Activated naive CD4-positive, alpha-beta T cell treated with anti-CD3 and anti-CD28 coated beads, Interleukin-2, amount 50 U/mL, for 24 hours (primary cell): ENCODE measurements around the gene RP9.
A peak's percentile ranks its signal among the peaks of the same experiment; 100 is the strongest.

Source experiments
- H3K27ac Mint-ChIP-seq: one replicate; pipeline ENCODE4 v1.8.0; 2021; ENCODE audit warnings: mild to moderate bottlenecking, mixed read lengths
- H3K27me3 Mint-ChIP-seq: one replicate; pipeline ENCODE4 v1.8.0; 2021; ENCODE audit warnings: mixed read lengths
- H3K36me3 Mint-ChIP-seq: one replicate; pipeline ENCODE4 v1.8.0; 2021; ENCODE audit warnings: mixed read lengths
- H3K4me1 Mint-ChIP-seq: one replicate; pipeline ENCODE4 v1.8.0; 2021; ENCODE audit warnings: mixed read lengths
- H3K4me3 Mint-ChIP-seq: one replicate; pipeline ENCODE4 v1.8.0; 2021; ENCODE audit warnings: mild to moderate bottlenecking, mixed read lengths
- H3K9me3 Mint-ChIP-seq: one replicate; pipeline ENCODE4 v1.8.0; 2021; ENCODE audit warnings: mixed read lengths

The RP9 gene

DNA sequence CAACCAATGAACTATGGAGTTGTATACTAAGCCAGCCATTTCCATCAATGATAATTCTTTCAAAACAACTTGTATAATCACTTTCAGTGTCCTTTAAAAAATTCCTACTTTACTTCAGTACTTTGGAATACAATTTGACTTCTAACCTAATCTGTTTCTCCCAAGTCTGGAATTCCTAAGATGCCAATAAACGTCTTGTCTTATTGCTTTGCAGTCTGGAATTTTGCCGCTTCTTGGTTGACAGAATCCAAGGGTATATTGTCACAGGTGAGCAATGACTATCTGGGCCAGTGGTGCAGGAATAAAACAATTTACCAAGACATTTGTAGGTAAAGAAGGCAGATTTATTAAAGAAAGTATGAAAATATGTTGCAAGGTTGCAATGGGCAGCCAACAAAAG lies 21.8 kb downstream of the RP9 start:
- no peaks in the 10 kb centered on the region for H3K4me1 Mint-ChIP-seq
- no peaks in the 10 kb centered on the region for H3K36me3 Mint-ChIP-seq
- no peaks in the 10 kb centered on the region for H3K9me3 Mint-ChIP-seq
- H3K4me3 Mint-ChIP-seq, result no peak overlapping the region
- no peak overlapping the region for H3K27ac Mint-ChIP-seq
- H3K27me3 Mint-ChIP-seq, result no peaks in the 10 kb centered on the region

DNA sequence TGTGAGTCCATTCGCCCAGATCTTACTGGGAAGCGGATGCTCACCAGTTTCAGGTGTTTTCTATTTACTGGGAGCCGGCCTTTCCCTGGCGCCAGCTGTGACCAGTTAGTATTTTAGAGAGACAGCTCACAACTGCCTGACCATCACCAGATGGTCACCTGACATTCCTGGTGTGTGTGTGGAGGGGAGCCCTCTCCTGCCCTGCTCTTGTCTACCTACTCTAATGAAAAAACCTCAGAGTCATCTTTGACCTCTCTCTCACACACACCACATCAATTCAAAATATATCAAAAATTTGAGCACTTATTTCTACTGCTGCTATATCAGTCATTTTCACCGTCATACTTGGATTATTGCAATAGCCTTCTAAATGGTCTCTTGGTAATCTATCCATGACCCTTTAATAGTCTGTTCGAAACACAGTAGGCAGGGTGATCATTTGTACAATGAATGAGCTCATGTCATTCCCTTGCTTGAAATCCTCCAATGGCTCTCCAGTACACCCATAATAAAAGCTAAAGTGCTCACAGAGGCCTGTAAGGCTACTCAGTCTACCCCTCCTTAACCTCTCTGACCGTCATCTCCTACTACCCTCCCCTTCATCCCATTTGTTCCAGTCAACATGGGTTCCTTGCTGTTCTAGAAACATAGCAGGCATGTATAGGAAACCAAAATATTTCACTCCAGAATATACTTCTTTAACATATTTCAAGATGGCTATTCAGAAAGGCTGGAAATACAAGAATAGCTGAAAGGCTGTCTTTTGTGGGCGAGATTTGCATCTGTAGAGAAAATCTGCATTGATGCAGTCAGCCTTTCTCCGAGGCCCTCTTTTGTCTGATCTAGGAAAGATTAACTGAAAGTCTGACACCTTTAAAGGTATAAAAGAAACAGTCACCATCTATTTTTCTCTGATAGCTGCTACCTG lies 29.2 kb downstream of the RP9 start:
- Mint-ChIP-seq H3K27ac (peak overlapping the region; percentile 26), H3K9me3 (no peaks in the 10 kb centered on the region), H3K4me3 (no peak overlapping the region), H3K27me3 (no peaks in the 10 kb centered on the region), H3K36me3 (no peaks in the 10 kb centered on the region), H3K4me1 (peaks cover 9% of the 10 kb centered on the region)

DNA sequence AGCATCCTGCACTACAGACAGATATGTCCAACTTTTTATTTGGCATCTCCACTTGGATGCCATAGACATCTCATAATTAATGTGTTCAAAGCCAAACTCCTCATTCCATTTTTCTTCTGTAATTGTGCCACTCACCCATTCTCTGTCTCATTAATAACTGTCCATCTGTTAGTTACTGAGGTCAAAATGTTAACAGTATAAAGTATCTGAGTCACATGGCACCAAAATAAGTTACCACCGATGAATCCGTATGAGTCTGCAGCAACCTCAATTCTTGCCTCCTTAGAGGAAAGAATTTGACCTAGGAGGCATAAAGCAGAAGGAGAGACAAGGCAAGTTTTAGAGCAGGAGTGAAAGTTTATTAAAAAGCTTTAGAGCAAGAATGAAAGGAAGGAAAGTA lies 30.1 kb downstream of the RP9 start:
- Mint-ChIP-seq H3K4me3 (no peak overlapping the region), H3K36me3 (no peaks in the 10 kb centered on the region), H3K9me3 (no peaks in the 10 kb centered on the region), H3K27ac (peak overlapping the region; percentile 12), H3K4me1 (peaks cover 9% of the 10 kb centered on the region), H3K27me3 (no peaks in the 10 kb centered on the region)

DNA sequence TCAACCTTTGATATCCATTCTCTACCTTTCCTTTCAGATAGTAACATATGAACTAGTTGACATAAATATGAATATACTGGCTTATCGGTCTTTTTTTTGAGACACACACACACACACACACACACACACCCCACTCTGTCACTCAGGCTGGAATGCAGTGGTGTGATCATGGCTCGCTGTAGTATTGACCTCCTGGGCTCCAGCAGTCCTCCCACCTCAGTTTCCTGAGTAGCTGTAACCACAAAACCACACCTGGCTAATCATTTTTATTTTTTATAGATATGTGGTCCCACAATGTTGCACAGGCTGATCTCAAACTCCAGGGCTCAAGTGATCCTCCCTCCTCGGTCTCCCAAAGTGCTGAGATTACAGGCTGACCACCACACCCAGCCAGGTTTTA lies 32.5 kb downstream of the RP9 start:
- Mint-ChIP-seq H3K27me3 (peaks cover 4% of the 10 kb centered on the region), H3K9me3 (no peaks in the 10 kb centered on the region), H3K27ac (no peak overlapping the region), H3K4me1 (peaks cover 9% of the 10 kb centered on the region), H3K36me3 (no peaks in the 10 kb centered on the region), H3K4me3 (no peak overlapping the region)

DNA sequence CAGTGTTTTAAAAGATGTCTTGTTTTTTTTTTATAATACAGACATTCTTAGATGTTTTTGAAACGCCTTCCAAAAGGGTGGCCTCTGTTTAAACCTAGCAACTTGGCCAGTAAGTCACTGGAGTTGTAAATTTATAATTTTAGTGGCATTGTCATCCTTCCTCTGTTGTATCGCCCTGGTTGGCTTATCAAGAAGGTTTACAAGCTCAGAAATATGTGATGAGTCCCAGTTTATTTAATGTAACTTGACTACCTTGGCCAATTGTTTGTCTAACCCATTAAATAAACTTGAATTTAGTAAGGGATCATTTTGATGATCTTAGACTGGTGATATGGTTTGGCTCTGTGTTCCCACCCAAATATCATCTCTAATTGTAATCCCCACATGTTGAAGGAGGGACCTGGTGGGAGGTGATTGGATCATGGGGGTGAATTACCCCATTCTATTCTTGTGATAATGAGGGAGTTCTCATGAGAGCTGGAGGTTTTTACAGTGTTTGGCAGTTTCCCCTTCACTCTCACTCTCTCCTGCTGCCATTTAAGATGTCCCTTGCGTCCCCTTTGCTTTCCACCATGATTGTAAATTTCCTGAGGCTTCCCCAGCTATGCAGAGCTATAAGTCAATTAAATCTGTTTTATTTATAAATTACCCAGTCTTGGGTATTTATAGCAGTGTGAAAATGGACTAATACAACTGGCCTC lies 33.2 kb downstream of the RP9 start:
- H3K4me3 Mint-ChIP-seq, result no peak overlapping the region
- H3K4me1 Mint-ChIP-seq, result peaks cover 9% of the 10 kb centered on the region
- no peaks in the 10 kb centered on the region for H3K36me3 Mint-ChIP-seq
- H3K27ac Mint-ChIP-seq, result no peak overlapping the region
- peaks cover 4% of the 10 kb centered on the region for H3K27me3 Mint-ChIP-seq
- H3K9me3 Mint-ChIP-seq, result no peaks in the 10 kb centered on the region

DNA sequence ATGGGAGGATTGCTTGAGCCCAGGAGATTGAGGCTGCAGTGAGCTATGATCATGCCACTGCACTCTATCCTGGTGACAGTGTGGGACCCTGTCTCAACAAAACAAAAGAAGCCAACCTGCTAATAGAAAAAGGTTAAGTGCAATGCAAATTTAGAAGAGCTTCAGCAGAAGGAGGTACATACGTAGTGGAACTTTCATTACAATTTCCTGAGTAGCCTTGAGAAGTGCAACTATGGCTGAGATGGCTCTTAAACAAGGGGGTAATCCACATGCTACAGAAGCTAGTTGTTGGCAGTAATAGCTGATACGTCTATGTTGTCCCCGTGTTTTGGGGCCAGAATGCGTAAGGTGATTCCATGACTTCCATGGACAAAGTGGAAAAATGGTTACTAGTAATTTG lies 36.0 kb downstream of the RP9 start:
- Mint-ChIP-seq H3K4me1 (peaks cover 9% of the 10 kb centered on the region), H3K4me3 (no peak overlapping the region), H3K27ac (no peak overlapping the region), H3K27me3 (peaks cover 4% of the 10 kb centered on the region), H3K36me3 (no peaks in the 10 kb centered on the region), H3K9me3 (no peaks in the 10 kb centered on the region)

DNA sequence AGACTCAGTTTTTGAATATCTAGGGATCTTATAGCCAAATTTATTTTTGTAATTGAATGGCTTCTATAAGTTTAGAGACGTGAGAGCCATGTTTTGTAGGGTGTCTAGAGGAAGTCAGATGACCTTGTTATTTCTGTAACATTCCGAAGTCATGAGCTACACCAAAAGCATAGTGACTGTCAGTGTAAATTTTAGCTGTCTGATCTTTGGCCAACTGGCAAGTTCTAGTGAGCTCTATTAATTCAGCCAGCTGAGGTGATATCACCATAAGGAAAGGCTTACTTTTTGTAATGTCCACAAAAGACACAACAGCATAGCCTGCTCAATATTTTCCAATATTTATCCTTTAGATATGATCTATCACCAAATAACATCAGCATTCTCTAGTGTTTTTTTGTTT lies 36.7 kb downstream of the RP9 start:
- Mint-ChIP-seq H3K9me3 (no peaks in the 10 kb centered on the region), H3K4me1 (peaks cover 6% of the 10 kb centered on the region), H3K27me3 (peaks cover 4% of the 10 kb centered on the region), H3K36me3 (no peaks in the 10 kb centered on the region), H3K4me3 (no peak overlapping the region), H3K27ac (no peak overlapping the region)

DNA sequence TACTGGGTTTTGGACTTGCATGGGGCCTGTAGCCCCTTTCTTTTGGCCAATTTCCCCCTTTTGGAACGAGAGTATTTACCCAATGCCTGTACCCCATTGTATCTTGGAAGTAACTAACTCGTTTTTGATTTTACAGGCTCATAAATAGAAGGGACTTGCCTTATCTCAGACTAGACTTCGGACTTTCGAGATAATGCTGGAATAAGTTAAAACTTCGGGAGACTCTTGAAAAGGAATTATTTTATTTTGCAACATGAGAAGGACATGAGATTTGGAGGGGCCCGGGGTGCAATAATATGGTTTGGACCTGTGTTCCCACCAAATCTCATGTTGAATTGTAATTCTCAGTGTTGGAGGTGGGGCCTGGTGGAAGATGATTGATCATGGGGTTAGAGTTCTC lies 38.4 kb downstream of the RP9 start:
- H3K4me3 Mint-ChIP-seq, result no peak overlapping the region
- H3K9me3 Mint-ChIP-seq, result no peaks in the 10 kb centered on the region
- peaks cover 4% of the 10 kb centered on the region for H3K27me3 Mint-ChIP-seq
- H3K36me3 Mint-ChIP-seq, result peaks cover 4% of the 10 kb centered on the region
- no peak overlapping the region for H3K27ac Mint-ChIP-seq
- H3K4me1 Mint-ChIP-seq, result no peaks in the 10 kb centered on the region

DNA sequence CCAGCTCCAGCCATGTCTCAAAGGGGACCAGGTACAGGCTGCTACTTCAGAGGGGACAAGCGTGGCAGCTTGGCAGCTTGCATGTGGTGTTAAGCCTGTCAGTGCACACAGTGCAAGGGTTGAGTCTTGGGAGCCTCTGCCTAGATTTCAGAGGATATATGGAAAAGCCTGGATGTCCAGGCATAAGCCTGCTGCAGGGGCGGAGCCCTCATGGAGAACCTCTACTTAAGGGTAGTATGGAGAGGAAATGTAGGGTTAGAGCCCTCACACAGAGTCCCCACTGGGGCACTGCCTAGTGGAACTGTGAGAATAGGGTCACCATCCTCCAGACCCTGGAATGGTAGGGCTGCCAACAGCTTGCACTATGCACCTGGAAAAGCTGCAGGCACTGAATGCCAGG lies 38.9 kb downstream of the RP9 start:
- no peaks in the 10 kb centered on the region for H3K4me1 Mint-ChIP-seq
- no peak overlapping the region for H3K4me3 Mint-ChIP-seq
- no peak overlapping the region for H3K27ac Mint-ChIP-seq
- peaks cover 5% of the 10 kb centered on the region for H3K36me3 Mint-ChIP-seq
- peaks cover 4% of the 10 kb centered on the region for H3K27me3 Mint-ChIP-seq
- no peaks in the 10 kb centered on the region for H3K9me3 Mint-ChIP-seq

DNA sequence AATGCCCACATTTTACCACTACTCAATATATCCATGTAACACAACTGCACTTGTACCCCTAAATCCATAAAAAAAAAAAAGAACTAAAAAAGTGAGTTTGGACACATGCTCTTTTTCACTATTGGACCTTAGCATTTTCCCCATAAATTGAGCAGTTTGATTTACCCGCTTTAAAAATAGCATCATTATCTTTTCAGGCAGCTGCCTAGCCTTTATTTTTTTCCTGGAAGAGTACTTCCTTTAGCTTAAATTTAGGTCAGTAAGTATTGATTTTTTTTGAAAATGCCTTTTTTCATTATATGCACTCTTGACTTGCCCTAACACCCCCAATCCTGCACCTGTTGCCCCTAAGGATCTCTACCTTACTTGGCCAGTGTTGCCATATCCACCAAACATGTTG lies 41.3 kb downstream of the RP9 start:
- peaks cover 9% of the 10 kb centered on the region for H3K4me1 Mint-ChIP-seq
- H3K4me3 Mint-ChIP-seq, result no peak overlapping the region
- H3K36me3 Mint-ChIP-seq, result peaks cover 5% of the 10 kb centered on the region
- H3K27me3 Mint-ChIP-seq, result peaks cover 2% of the 10 kb centered on the region
- no peak overlapping the region for H3K27ac Mint-ChIP-seq
- peaks cover 6% of the 10 kb centered on the region for H3K9me3 Mint-ChIP-seq

DNA sequence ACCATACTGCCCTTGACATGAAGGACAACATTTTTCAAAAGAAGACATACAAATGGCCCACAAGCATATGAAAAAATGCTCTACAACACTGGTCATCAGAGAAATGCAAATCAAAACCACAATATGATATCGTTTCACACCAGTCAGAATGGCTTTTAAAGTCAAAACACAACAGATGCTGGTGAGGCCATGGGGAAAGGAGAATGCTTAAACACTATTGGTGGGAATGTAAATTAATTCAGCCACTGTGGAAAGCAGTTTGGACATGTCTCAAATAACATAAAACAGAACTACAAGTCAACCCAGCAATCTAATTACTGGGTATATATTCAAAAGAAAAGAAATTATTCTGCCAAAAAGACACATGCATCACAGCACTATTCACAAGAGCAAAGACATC lies 42.4 kb downstream of the RP9 start:
- H3K4me1 Mint-ChIP-seq, result peaks cover 9% of the 10 kb centered on the region
- no peak overlapping the region for H3K27ac Mint-ChIP-seq
- H3K4me3 Mint-ChIP-seq, result no peak overlapping the region
- H3K27me3 Mint-ChIP-seq, result no peaks in the 10 kb centered on the region
- peaks cover 6% of the 10 kb centered on the region for H3K9me3 Mint-ChIP-seq
- peaks cover 5% of the 10 kb centered on the region for H3K36me3 Mint-ChIP-seq

DNA sequence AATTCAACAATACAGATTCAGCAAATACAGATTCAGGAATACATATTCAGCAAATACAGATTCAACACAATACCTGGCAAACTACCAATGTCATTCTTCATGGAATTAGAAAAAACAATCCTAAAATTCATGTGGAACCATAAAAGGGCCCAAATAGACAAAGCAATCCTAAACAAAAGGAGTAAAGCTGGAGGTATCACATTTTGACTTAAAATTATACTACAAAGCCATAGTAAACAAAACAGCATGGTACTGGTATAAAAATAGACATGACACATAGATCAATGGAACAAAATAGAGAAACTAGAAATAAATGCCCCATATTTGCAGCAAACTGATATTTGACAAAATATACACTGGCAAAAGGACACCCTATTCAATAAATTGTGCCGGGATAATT lies 43.2 kb downstream of the RP9 start:
- Mint-ChIP-seq H3K27me3 (no peaks in the 10 kb centered on the region), H3K4me1 (peaks cover 10% of the 10 kb centered on the region), H3K27ac (no peak overlapping the region), H3K4me3 (no peak overlapping the region), H3K36me3 (peaks cover 5% of the 10 kb centered on the region), H3K9me3 (peaks cover 6% of the 10 kb centered on the region)

DNA sequence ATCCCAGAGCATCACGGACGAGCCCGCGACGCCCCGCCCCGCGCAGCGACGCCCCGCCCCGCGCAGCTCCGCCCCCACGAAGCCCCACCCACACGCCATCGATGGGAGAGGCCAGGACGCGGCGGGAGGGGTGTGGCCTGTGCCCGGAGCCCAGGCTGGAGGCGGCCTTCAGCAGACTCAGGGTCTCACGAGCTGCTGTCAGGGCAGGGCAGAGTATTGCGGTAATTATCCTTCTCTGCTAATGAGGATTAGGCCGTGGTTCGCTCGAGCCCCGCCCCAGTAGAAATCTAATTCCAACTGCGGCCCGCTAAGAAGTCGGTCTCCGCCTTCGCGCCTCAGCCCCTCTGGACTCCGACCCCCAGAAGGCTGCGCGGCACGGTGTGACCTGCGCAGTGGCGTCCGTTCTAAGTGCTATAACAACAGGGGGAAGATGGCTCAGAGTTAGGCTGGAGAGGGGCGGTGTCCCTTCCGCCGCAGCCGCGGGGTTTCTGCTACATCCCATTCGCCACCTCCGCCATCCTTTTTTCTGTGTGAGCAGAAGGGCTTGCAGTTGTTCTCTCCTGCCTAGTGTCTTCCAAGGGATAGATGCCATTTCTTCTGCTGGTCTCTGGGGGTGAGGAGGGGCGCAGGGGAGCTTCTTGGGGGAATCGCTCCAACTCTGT lies 46.3 kb downstream of the RP9 start:
- H3K9me3 Mint-ChIP-seq, result peaks cover 6% of the 10 kb centered on the region
- peak overlapping the region; percentile 97 for H3K27ac Mint-ChIP-seq
- H3K4me1 Mint-ChIP-seq, result peaks cover 37% of the 10 kb centered on the region
- peak overlapping the region; percentile 96 for H3K4me3 Mint-ChIP-seq
- no peaks in the 10 kb centered on the region for H3K27me3 Mint-ChIP-seq
- peaks cover 7% of the 10 kb centered on the region for H3K36me3 Mint-ChIP-seq

DNA sequence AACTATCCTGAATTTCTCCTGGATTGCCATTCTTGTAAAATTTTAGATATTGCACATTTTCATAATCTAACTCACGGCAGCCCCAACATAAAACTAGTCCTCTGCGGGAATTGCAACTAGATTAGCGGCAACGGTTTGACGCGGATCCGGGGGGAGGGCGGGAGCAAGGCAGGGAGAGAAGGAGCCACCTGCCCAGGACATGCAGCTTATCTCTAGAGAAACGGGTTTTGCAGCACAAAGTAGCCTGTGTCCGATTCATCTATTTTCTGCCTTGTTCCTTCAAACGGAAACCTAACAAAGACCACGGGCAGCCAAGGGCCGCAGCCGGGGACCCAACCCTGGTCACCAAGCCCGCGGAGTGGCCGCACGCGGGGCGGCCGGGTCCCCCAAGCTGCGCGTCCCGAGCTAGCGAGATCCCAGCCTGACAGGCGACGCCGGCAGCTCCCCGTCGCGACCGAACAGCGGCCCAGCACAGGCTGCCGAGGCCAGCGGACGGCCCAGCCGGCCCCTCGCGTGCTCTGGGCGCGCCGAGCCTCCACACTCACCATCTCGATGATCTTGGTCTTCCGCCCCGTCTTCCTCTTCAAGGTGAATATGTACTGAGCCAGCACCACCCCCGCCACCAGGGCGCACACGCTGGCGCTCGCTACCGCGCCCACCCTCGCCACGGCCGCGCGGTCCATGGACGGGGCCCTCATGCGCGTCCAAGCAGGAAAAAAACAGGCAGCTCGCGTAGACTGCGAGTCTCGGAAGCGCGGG lies 47.0 kb downstream of the RP9 start, which contains the start of gene NT5C3A:
NT5C3A (minus strand) TSS at position 754 of the 759 bp plus-strand sequence; CDS start at position 683, 71 bp downstream.
- H3K27ac Mint-ChIP-seq, result peak within 1 kb of the TSS; percentile 97
- H3K27me3 Mint-ChIP-seq, result no peaks in the 10 kb centered on the region
- peaks cover 44% of the 10 kb centered on the region for H3K4me1 Mint-ChIP-seq
- peaks cover 6% of the 10 kb centered on the region for H3K9me3 Mint-ChIP-seq
- peaks cover 7% of the 10 kb centered on the region for H3K36me3 Mint-ChIP-seq
- peak within 1 kb of the TSS; percentile 96 for H3K4me3 Mint-ChIP-seq

DNA sequence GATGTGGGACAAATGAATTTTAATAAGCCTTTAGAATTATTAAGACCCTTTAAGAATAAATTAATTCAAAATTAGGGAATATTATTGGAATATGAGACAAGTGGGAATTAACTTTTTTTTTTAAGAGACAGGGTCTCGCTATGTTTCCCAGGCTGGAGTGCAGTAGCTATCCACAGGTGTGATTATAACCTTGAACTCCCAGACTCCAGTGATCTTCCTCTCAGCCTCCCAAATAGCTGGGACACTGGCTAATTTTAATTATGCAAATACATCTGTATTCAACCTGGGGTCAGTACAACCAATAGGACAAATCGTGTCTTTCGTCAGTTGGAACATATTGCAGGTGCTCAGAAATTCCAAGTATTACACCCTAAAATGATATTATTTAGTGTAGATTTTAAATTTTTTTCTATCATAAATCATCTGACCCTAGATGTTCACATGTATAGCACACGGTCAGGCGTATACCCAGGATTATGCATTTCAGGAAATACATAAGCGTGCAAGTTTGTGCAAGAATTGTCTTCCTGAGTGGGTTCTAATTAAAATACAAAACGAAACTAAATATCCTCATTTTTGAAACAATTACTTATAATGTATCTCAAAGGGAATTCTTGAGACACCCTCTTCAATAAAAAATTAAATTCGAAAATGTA lies 47.8 kb downstream of the RP9 start:
- Mint-ChIP-seq H3K27ac (peak overlapping the region; percentile 92), H3K9me3 (peaks cover 6% of the 10 kb centered on the region), H3K36me3 (peaks cover 5% of the 10 kb centered on the region), H3K27me3 (no peaks in the 10 kb centered on the region), H3K4me1 (peaks cover 52% of the 10 kb centered on the region), H3K4me3 (peak overlapping the region; percentile 96)
